Cardiac muscle cell (in vitro differentiated cells and primary cell): ENCODE results near the gene MTNR1B. TPM values are rescaled to one million over a fixed set of nuclear protein-coding genes. Genes with fewer than 3 reads are reported as not detected.

Experiments
- DNase-seq, 2 donors: peaks; one replicate each; pipeline versions ENCODE4 v3.0.0 to v3.0.0-alpha.2; 2010 to 2017; ENCODE audit warnings: low read depth in 1 of 2, low spot score in 1 of 2
- H3K27ac ChIP-seq: fragments of 200-600 bp; sonication (generic); 2 replicates; pipeline ENCODE4 v1.5.1; 2016
- H3K27me3 ChIP-seq: fragments of 200-600 bp; sonication (generic); 2 replicates; pipeline ENCODE4 v1.6.0; 2016; ENCODE audit warnings: control low read depth
- H3K36me3 ChIP-seq: fragments of 200-600 bp; sonication (generic); 2 replicates; pipeline ENCODE4 v1.5.1; 2016; ENCODE audit warnings: control low read depth
- H3K4me1 ChIP-seq: fragments of 200-600 bp; sonication (generic); 2 replicates; pipeline ENCODE4 v1.8.1; 2017; ENCODE audit warnings: low read depth, mild to moderate bottlenecking, mixed run types
- H3K4me3 ChIP-seq: fragments of 200-600 bp; sonication (generic); 2 replicates; pipeline ENCODE4 v1.5.1; 2016; ENCODE audit warnings: mild to moderate bottlenecking
- H3K9me3 ChIP-seq: fragments of 200-600 bp; sonication (generic); 2 replicates; pipeline ENCODE4 v1.5.1; 2017; ENCODE audit warnings: low read depth, mild to moderate bottlenecking, control low read depth
- polyA plus RNA-seq: library from polyadenylated mRNA; unstranded; fragments of >200 nt; fragmentation: Nextera tagmentation; extraction: Ambion mirVana; gene quantifications from 2 replicates; pipeline ENCODE4 v1.2.1, GENCODE V29; 2016
- total RNA-seq: library from RNA; depleted of rRNA; stranded (reverse); fragments of >200 nt; gene quantifications from 2 replicates; pipeline ENCODE4 v1.2.3, GENCODE V29; 2016
- TF ChIP-seq, protein P1 (sequence below): IDR thresholded peaks from 2 replicates; pipeline ENCODE4 v1.5.1; 2012; ENCODE audit warnings: low read depth, mild to moderate bottlenecking, low read length

Gene MTNR1B
- total and polyA plus RNA-seq, 2 experiments from 2014 or later = not detected

DNA sequence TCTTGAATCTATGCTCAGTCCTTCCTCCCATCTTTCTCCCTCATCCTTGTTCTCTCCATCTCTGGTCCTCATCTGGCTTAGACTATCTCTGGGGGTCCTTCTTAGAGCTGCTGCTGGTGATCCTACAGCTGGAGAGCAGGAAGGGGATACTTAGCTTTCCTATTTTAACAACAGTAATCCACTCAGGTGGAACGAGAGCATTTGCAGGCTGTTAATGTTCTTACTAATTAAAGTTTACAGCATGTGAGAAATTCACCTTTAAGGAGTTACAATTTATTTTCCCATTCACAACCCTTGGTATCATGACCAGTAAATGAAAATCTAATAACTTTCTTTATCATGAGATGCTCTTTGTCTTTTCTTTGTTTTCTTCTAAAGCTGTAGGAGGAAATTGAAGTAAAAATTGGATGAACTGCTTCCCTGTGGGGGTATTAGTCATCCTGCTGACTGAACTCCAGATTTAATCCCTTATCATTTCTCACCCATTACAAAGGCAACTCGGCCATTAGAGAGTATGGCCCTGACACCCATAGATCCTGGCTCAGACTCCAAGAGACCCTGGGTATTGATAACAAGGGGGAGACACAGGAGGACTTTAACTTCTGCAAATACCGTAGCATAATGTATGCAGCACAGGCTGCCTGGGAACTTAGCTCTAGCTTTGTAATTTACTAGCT lies 37.6 kb upstream of the MTNR1B start:
- no peaks in the 10 kb centered on the region for H3K4me1 ChIP-seq
- TF ChIP-seq, protein P1, sequence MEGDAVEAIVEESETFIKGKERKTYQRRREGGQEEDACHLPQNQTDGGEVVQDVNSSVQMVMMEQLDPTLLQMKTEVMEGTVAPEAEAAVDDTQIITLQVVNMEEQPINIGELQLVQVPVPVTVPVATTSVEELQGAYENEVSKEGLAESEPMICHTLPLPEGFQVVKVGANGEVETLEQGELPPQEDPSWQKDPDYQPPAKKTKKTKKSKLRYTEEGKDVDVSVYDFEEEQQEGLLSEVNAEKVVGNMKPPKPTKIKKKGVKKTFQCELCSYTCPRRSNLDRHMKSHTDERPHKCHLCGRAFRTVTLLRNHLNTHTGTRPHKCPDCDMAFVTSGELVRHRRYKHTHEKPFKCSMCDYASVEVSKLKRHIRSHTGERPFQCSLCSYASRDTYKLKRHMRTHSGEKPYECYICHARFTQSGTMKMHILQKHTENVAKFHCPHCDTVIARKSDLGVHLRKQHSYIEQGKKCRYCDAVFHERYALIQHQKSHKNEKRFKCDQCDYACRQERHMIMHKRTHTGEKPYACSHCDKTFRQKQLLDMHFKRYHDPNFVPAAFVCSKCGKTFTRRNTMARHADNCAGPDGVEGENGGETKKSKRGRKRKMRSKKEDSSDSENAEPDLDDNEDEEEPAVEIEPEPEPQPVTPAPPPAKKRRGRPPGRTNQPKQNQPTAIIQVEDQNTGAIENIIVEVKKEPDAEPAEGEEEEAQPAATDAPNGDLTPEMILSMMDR = no peak
- no peak overlapping the region for H3K4me3 ChIP-seq
- H3K27ac ChIP-seq = no peak overlapping the region
- H3K9me3 ChIP-seq = no peaks in the 10 kb centered on the region
- no peaks in the 10 kb centered on the region for H3K27me3 ChIP-seq
- H3K36me3 ChIP-seq = no peaks in the 10 kb centered on the region
- DNase-seq = peak in 1 of 2 donors; percentile 6

DNA sequence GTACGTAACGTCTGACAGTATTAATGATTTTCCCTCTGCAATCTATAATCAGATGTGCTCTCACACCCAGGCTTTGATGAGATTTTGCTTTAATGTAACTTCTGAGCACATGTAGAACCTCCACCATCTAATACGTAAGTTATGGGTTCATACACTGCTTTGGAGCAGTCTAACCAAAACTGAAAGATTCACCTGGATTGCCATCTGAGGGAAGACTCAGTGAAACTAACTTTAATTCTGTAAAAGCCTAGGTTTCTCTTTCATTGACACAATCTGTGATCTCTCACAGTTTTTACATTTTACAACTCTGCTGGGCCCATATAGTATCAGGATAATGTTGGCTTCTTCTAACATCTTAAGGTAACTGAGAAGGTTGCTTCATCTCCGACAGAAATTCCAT lies 30.1 kb upstream of the MTNR1B start:
- Histone ChIP-seq H3K27me3 (no peaks in the 10 kb centered on the region), H3K27ac (no peak overlapping the region), H3K36me3 (no peaks in the 10 kb centered on the region), H3K4me3 (no peak overlapping the region), H3K9me3 (no peaks in the 10 kb centered on the region), H3K4me1 (no peaks in the 10 kb centered on the region)
- no peak for DNase-seq
- TF ChIP-seq, protein P1 = no peak

DNA sequence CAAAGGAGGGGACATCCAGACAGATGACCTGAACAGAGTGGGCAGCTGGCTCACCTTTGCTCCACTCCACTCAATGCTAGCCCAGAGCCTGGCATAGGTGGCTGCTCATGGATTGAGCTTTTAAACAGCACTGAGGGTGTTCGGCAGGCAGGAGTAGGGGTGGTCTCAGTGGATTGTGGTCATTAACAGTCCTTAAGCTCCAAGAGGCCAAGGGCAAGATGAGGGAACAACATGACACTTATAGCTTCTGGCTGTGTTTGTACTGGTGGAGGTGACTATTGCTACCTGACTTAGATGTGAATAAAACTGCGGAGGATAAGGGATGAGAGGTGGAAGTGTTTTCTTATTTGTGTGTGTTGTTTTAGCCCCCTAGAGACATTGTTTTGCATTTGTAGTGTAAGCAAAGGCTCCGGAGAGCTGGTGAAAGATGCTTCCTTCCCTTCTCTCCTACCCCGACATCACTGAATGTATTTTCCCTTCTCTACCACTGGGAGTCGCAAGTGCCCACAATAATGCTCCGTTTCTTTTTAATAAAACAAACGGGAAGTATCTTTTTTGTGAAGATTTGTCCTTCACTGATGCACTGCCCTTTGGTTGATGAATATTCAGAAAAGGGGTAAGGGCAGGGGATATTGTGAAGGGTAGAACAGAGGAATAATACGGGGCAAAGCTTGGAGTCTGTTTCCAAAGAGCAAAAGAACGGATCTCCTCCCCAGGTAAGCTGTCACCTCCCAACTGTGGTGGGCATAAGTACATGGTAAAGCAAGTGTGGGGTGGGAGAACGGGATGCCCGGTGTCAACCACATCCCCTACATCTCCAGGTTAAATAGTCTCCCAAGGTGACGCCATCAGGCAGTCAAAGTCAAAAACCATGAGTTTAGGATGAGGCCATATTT lies 27.5 kb upstream of the MTNR1B start:
- H3K4me1 ChIP-seq = no peaks in the 10 kb centered on the region
- no peaks in the 10 kb centered on the region for H3K36me3 ChIP-seq
- peak; percentile 20 to 59 for DNase-seq
- H3K27ac ChIP-seq = no peak overlapping the region
- H3K9me3 ChIP-seq = no peaks in the 10 kb centered on the region
- no peaks in the 10 kb centered on the region for H3K27me3 ChIP-seq
- TF ChIP-seq, protein P1 = peak; percentile 73
- no peak overlapping the region for H3K4me3 ChIP-seq

DNA sequence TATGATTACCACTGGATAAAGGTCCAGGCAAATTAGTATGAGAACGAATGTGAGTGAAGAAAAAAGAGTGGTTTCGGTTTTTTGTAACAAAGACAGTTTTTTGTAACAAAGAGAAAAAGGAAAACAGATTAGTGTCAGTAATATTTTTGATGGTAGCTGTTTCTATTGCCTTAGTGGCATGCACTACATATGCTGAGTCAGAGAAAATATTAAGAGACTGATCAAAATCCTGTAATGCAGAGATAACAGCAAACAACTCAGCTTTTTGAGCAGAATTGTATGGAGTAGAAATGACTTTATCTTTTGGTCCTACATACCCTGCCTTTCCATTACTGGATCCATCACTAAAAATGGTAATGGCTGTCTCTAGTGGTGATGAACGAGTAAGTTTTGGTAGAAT lies 22.7 kb upstream of the MTNR1B start:
- H3K9me3 ChIP-seq = no peaks in the 10 kb centered on the region
- TF ChIP-seq, protein P1 = no peak

DNA sequence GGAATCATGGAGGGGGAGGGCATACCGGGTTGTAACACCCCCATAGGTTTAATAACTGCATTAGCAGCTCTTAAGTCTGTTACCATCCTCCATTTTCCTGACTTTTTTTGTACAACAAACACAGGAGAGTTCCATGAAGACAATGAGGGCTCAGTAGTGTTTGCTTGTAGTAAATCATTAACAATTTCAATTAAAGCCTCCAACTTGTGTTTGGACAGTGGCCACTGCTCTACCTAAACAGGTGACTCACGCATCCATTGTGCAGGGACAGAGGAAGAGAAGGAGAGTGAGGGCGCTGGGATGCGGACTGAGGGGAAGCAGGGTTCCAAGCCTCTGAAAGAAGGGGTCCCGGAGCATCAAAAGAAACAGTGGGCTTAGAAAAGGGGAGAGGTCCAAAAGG lies 21.3 kb upstream of the MTNR1B start:
- Histone ChIP-seq H3K4me3 (no peak overlapping the region), H3K36me3 (no peaks in the 10 kb centered on the region), H3K4me1 (no peaks in the 10 kb centered on the region), H3K27ac (no peak overlapping the region), H3K27me3 (no peaks in the 10 kb centered on the region), H3K9me3 (no peaks in the 10 kb centered on the region)
- no peak for DNase-seq
- TF ChIP-seq, protein P1 = no peak

More for the DNA sequence above, 22.7 kb upstream of the MTNR1B start:
- DNase-seq = no peak
- no peaks in the 10 kb centered on the region for H3K27me3 ChIP-seq
- H3K36me3 ChIP-seq = no peaks in the 10 kb centered on the region
- no peak overlapping the region for H3K4me3 ChIP-seq
- H3K4me1 ChIP-seq = no peaks in the 10 kb centered on the region
- no peak overlapping the region for H3K27ac ChIP-seq
